ENCODE data around the gene FGF21. TPM values are rescaled to one million over a fixed set of nuclear protein-coding genes. Genes with fewer than 3 reads are reported as not detected.
A peak's percentile ranks its signal among the peaks of the same experiment; 100 is the strongest.
"Not testable (repeated sequence)": the region's sequence is repeated elsewhere in the genome, so short reads cannot be mapped to it uniquely, and the experiment has no call there.

The FGF21 gene
- total and polyA plus RNA-seq, 4 experiments from 2014 or later = not detected

DNA sequence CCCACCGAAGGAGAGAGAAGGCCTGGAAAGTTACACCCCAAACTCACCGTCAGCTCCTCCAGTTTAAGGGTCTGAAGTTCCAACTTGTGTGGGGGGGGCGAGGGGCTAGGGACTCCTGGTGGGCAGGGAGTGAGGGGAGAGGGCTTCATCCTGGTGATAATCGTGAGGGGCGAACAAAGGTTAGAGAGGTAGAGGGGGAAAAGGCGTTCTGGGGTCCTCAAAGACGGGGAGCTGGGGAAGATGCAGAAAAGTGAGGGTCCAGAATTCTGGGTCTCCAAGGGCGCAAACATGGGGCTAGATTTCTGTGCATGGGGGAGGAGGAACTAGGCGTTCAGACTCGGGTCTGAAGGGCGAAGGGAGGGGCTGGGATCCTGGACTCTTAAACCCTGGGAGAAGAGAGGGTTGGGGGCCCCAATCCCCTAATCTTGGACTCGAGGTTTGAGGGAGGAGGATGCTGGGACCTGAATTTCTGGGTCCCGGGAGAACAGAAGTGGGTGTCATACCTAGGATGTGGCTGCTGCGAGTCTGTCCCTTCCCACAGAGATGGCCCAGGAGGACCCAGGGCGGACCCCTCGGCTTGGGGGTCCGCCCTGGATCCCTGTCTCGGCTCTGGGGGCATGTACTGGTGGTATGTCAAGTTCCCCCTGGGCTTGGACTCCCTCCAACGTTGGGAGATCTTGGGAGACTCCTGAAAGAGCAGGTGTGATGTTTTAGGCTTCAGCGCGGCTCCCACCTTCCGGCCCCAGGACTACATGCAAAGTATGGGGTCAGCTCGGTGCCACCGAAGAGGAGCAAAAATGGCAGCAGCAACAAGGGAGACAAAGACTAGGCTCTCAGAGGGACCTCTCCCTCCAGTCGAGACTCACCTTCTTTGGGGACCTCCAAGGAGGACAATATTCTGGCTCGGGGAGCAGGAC lies 40.3 kb upstream of the FGF21 start:
- no peaks in the 10 kb centered on the region for H3K27me3 Mint-ChIP-seq
- intact Hi-C loops (cut with micrococcal nuclease) = loop anchor here (1.0 to 5.0 kb wide), 4 partner anchors 10 to 98 kb away; partner anchors contain the start of genes CA11, FAM83E, RPL18 and SPHK2
- peak overlapping the region; percentile 70 for H3K27ac ChIP-seq (ENCODE audit: low read depth, low read length)
- H3K9me3 Mint-ChIP-seq = no peaks in the 10 kb centered on the region
- H3K4me3 Mint-ChIP-seq = peak overlapping the region; percentile 76 to 94 (median 82)
- peak overlapping the region; percentile 63 to 73 for H3K4me3 ChIP-seq (ENCODE audit: low read length in 2 of 2)
- peak overlapping the region; percentile 57 to 94 (median 85) for H3K27ac Mint-ChIP-seq
- H3K27me3 ChIP-seq (ENCODE audit: insufficient read depth, low read length) = no peaks in the 10 kb centered on the region
- no peak for DNase-seq
- H3K9me3 ChIP-seq (ENCODE audit: control insufficient read depth in 1 of 2, low read length in 2 of 2) = no peaks in the 10 kb centered on the region
- peaks cover 0 to 2% of the 10 kb centered on the region in 2 donors for H3K36me3 Mint-ChIP-seq
- H3K36me3 ChIP-seq (ENCODE audit: insufficient read depth, low read length) = no peaks in the 10 kb centered on the region
- peaks cover 4 to 34% (median 15%) of the 10 kb centered on the region in 4 donors for H3K4me1 Mint-ChIP-seq
- CTCF ChIA-PET (ENCODE audit: partially characterized antibody) = interaction anchor here (1.2 to 1.9 kb wide), 3 partner anchors 40 to 69 kb away, joined by 4 to 8 read pairs (median 5); partner anchors contain the start of gene CA11
- peaks cover 24% of the 10 kb centered on the region for H3K4me1 ChIP-seq (ENCODE audit: insufficient read depth, low read length)
- POLR2A ChIA-PET (ENCODE audit: partially characterized antibody) = interaction anchor here (0.6 to 3.0 kb wide), 11 partner anchors 10 to 278 kb away, joined by 3 to 17 read pairs (median 6); partner anchors contain the start of genes CA11, GYS1 and RUVBL2

DNA sequence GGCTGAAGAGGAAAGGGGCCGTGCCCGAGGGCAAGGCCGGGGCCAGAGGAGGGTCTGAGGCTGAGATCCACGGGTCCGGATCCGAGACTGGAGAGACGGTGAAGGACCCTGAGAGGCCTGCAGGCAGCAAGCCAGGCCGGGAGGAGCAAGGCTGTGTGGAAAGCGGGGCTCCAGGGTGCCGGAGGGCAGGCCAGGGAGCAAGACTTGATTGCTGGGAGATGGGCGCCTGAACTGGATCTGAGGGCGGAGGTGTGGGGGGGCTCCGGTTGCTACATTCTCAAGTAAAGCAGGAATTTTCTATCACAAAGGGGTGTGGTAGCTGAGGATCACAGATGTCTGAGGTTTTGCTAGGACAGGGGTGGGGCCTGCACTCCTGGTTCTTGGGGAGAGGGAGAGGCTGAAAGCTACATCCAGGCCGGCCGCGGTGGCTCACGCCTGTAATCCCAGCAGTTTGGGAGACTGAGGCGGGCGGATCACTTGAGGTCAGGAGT lies 39.6 kb upstream of the FGF21 start:
- H3K27me3 ChIP-seq (ENCODE audit: insufficient read depth, low read length) = no peaks in the 10 kb centered on the region
- POLR2A ChIA-PET (ENCODE audit: partially characterized antibody) = interaction anchor here (0.9 to 1.5 kb wide), 2 partner anchors 9 to 12 kb away, joined by 3 to 4 read pairs; no protein-coding TSS in a partner anchor
- intact Hi-C loops (cut with micrococcal nuclease) = no loop called here
- no peaks in the 10 kb centered on the region for H3K9me3 ChIP-seq (ENCODE audit: control insufficient read depth in 1 of 2, low read length in 2 of 2)
- Mint-ChIP-seq H3K36me3 (peaks cover 0 to 3% of the 10 kb centered on the region in 2 donors), H3K9me3 (no peaks in the 10 kb centered on the region), H3K27me3 (no peaks in the 10 kb centered on the region), H3K4me3 (peak overlapping the region in 6 of 8 donors; percentile 34 to 75 (median 54)), H3K4me1 (peaks cover 7 to 39% (median 20%) of the 10 kb centered on the region in 4 donors), H3K27ac (peak overlapping the region in 2 of 7 donors; percentile 12 to 30)
- no peak for DNase-seq
- CTCF ChIA-PET (ENCODE audit: partially characterized antibody) = interaction anchor here (1.4 to 1.9 kb wide), 3 partner anchors 23 to 70 kb away, joined by 3 to 8 read pairs (median 4); no protein-coding TSS in a partner anchor
- no peaks in the 10 kb centered on the region for H3K36me3 ChIP-seq (ENCODE audit: insufficient read depth, low read length)
- no peak overlapping the region for H3K4me3 ChIP-seq (ENCODE audit: low read length in 2 of 2)
- peaks cover 24% of the 10 kb centered on the region for H3K4me1 ChIP-seq (ENCODE audit: insufficient read depth, low read length)
- no peak overlapping the region for H3K27ac ChIP-seq (ENCODE audit: low read depth, low read length)

DNA sequence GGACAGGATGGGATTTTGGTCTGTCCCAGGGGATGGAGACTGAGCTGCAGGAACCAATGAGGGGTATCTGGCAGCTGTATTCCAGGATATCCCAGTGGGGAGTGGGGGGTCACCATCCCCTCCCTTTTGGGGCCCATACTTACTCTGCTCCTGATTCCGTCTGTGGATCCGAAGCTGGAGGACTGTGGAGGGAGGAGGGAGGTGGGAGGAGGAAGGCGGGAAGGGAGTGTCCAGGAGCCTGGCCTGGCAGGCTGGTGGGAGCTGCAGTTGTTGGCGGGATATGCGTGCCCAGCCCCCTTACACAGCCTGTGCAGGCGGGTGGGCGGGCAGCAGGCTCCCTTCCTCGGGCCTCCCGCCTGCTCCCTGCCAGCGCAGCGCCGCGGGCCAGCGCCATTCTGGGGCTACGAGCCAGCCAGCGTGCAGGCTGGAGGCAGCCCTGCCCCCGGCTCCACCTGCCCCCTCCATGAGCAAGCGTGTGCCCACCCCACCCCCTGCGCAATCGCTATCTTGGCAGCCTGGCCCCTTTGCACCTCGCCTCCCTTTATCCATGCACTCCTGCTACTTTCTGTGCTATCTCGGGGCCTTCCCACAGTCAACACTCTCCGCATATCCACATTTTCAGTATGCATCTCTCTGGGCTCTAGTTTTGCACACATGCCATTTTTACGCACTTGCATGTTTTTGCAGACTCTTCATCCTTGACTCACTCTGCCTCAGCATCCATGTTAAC lies 38.6 kb upstream of the FGF21 start:
- Mint-ChIP-seq H3K36me3 (peaks cover 0 to 5% of the 10 kb centered on the region in 2 donors), H3K27me3 (no peaks in the 10 kb centered on the region), H3K9me3 (no peaks in the 10 kb centered on the region), H3K4me3 (peak overlapping the region in 2 of 8 donors; percentile 7 to 52), H3K27ac (peak overlapping the region in 1 of 7 donors; percentile 77), H3K4me1 (peaks cover 9 to 47% (median 22%) of the 10 kb centered on the region in 4 donors)
- no peak for DNase-seq
- H3K27me3 ChIP-seq (ENCODE audit: insufficient read depth, low read length) = no peaks in the 10 kb centered on the region
- no peak overlapping the region for H3K4me3 ChIP-seq (ENCODE audit: low read length in 2 of 2)
- H3K4me1 ChIP-seq (ENCODE audit: insufficient read depth, low read length) = peaks cover 31% of the 10 kb centered on the region
- intact Hi-C loops (cut with micrococcal nuclease) = no loop called here
- POLR2A ChIA-PET (ENCODE audit: partially characterized antibody) = interaction anchor here (0.9 to 1.5 kb wide), 2 partner anchors 8 to 11 kb away, joined by 3 to 4 read pairs; no protein-coding TSS in a partner anchor
- no peaks in the 10 kb centered on the region for H3K9me3 ChIP-seq (ENCODE audit: control insufficient read depth in 1 of 2, low read length in 2 of 2)
- no peaks in the 10 kb centered on the region for H3K36me3 ChIP-seq (ENCODE audit: insufficient read depth, low read length)
- no peak overlapping the region for H3K27ac ChIP-seq (ENCODE audit: low read depth, low read length)
- CTCF ChIA-PET (ENCODE audit: partially characterized antibody) = interaction anchor here (1.4 to 1.9 kb wide), 3 partner anchors 22 to 71 kb away, joined by 3 to 8 read pairs (median 4); no protein-coding TSS in a partner anchor

DNA sequence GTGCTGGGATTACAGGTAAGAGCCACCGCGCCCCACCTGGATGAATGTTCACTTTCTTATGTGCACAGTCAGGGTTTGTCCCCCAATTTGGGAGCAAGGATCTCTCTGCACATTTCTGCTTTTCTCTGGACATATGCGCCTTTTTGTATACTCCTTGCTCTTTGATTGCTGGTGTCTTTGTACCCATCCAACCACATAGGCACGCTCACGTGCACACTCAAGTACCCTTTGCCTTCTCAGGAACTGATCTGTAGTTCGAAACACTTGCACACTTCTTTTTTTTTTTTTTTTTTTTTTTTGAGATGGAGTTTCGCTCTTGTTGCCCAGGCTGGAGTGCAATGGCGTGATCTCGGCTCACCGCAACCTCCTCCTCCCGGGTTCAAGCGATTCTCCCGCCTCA lies 37.2 kb upstream of the FGF21 start:
- H3K4me3 Mint-ChIP-seq = peak overlapping the region in 1 of 8 donors; percentile 36
- DNase-seq; H3K9me3 ChIP-seq (ENCODE audit: control insufficient read depth in 1 of 2, low read length in 2 of 2); H3K27me3 Mint-ChIP-seq; POLR2A ChIA-PET (ENCODE audit: partially characterized antibody); H3K27me3 ChIP-seq (ENCODE audit: insufficient read depth, low read length); H3K9me3 Mint-ChIP-seq; H3K27ac ChIP-seq (ENCODE audit: low read depth, low read length); H3K27ac Mint-ChIP-seq; intact Hi-C loops (cut with micrococcal nuclease); H3K36me3 ChIP-seq (ENCODE audit: insufficient read depth, low read length); H3K4me3 ChIP-seq (ENCODE audit: low read length in 2 of 2); H3K36me3 Mint-ChIP-seq: not testable (repeated sequence)
- CTCF ChIA-PET (ENCODE audit: partially characterized antibody) = interaction anchor here (1.2 kb wide), 1 partner anchor 34 kb away, joined by 3 read pairs; no protein-coding TSS in a partner anchor
- H3K4me1 Mint-ChIP-seq = peaks cover 9 to 43% (median 24%) of the 10 kb centered on the region in 4 donors
- H3K4me1 ChIP-seq (ENCODE audit: insufficient read depth, low read length) = peaks cover 26% of the 10 kb centered on the region

DNA sequence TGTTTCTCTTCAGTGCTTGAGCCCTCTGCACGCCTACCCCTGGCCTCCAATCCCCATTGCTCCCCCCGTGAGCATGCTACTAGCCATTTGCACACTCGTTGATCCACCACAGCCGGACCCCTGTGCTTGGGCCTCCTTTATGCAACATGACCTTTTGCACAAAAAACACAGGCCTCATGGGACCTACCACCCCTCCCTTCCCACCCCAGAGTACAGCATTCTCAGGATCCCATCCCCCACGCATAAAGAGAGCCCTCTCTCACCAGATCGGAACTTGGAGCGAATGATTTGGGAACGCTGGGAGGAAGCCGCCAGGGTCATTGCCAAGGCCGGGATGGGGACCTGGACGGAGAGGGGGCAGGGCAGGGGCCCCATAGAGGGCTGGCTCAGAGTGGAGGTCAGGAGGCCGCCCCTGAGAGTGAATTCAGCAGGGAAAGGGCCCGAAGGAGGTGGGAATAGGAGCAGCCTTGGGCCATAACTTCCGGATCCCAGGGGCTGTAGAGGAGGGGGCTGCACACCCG lies 36.6 kb upstream of the FGF21 start:
- no peak overlapping the region for H3K4me3 ChIP-seq (ENCODE audit: low read length in 2 of 2)
- H3K36me3 ChIP-seq (ENCODE audit: insufficient read depth, low read length) = no peaks in the 10 kb centered on the region
- ChIA-PET POLR2A (ENCODE audit: partially characterized antibody) (no interaction called here), CTCF (ENCODE audit: partially characterized antibody) (no interaction called here)
- no peaks in the 10 kb centered on the region for H3K9me3 ChIP-seq (ENCODE audit: control insufficient read depth in 1 of 2, low read length in 2 of 2)
- intact Hi-C loops (cut with micrococcal nuclease) = no loop called here
- Mint-ChIP-seq H3K4me3 (peak overlapping the region in 1 of 8 donors; percentile 54), H3K27ac (peak overlapping the region in 2 of 7 donors; percentile 43 to 64), H3K36me3 (peaks cover 0 to 5% of the 10 kb centered on the region in 2 donors), H3K4me1 (peaks cover 9 to 38% (median 22%) of the 10 kb centered on the region in 4 donors), H3K27me3 (no peaks in the 10 kb centered on the region), H3K9me3 (no peaks in the 10 kb centered on the region)
- no peaks in the 10 kb centered on the region for H3K27me3 ChIP-seq (ENCODE audit: insufficient read depth, low read length)
- DNase-seq = no peak
- peaks cover 20% of the 10 kb centered on the region for H3K4me1 ChIP-seq (ENCODE audit: insufficient read depth, low read length)
- H3K27ac ChIP-seq (ENCODE audit: low read depth, low read length) = no peak overlapping the region

DNA sequence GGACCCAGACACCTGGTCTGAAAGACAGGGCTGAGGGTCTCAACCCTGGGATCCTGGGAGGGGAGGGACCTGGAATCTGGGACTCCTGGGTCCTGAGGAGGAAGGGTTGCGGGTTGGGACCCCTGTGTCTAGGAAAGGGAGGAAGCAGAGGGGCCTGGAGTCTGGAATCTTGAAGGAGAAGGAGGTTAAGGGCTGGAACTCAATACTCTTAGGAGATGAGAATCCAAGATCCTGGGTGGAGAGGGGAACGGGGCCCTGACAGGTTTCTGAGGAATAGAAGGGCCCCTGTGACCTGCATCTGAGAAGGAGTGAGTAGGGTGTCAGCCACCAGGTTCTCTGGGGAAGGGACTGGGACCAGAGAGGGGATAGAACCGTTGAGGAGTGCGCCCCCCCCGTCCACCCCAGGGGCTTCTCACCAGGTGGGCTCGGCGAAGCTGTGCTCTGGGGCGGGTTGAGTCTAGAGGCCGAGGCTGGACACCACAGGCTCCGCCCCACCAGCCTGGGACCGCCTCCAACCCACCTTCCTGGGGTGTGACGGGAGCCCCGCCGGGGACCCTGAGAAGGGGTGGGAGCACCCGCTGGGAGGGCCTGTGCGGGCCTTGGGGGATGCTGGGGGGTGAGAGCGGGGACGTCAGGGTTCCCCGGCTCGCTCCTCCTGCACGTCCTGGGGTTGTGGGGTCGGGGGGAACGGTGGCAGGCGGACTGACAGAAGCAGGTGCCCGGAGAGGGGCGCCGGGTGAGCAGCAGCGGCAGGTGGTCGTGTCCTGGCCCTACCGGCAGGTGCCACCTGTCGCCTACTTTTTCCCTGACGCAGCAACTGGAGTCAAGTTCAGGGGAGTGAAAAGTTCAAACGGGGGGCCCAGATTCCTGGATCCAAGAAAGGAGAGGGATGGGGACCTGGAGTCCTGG lies 35.8 kb upstream of the FGF21 start, which contains the start of gene MAMSTR:
TSS of gene MAMSTR (minus strand) at position 463 of the 909 bp plus-strand sequence. CDS start 694 bp downstream, outside the sequence.
- Mint-ChIP-seq H3K4me1 (peaks cover 7 to 33% (median 19%) of the 10 kb centered on the region in 4 donors), H3K27ac (peak within 1 kb of the TSS; percentile 94 to 100 (median 99)), H3K4me3 (peak within 1 kb of the TSS; percentile 94 to 99 (median 98)), H3K27me3 (no peaks in the 10 kb centered on the region), H3K36me3 (peaks cover 0 to 3% of the 10 kb centered on the region in 2 donors), H3K9me3 (no peaks in the 10 kb centered on the region)
- H3K4me1 ChIP-seq (ENCODE audit: insufficient read depth, low read length) = peaks cover 19% of the 10 kb centered on the region
- H3K27ac ChIP-seq (ENCODE audit: low read depth, low read length) = peak within 1 kb of the TSS; percentile 72
- H3K4me3 ChIP-seq (ENCODE audit: low read length in 2 of 2) = peak within 1 kb of the TSS in 1 of 2 donors; percentile 75
- H3K9me3 ChIP-seq (ENCODE audit: control insufficient read depth in 1 of 2, low read length in 2 of 2) = no peaks in the 10 kb centered on the region
- no peaks in the 10 kb centered on the region for H3K27me3 ChIP-seq (ENCODE audit: insufficient read depth, low read length)
- ChIA-PET CTCF (ENCODE audit: partially characterized antibody) (interaction anchor here (1.4 to 1.5 kb wide), 2 partner anchors 76 to 274 kb away, joined by 3 to 4 read pairs; partner anchors contain the start of genes GYS1 and RUVBL2), POLR2A (ENCODE audit: partially characterized antibody) (interaction anchor here (1.4 kb wide), 1 partner anchor 152 kb away, joined by 3 read pairs; the partner anchor contains the start of gene PPP1R15A)
- H3K36me3 ChIP-seq (ENCODE audit: insufficient read depth, low read length) = no peaks in the 10 kb centered on the region
- no peak for DNase-seq
- intact Hi-C loops (cut with micrococcal nuclease) = no loop called here
